GM21786 (cell line): ENCODE data around the gene RAB8A.
A peak's percentile ranks its signal among the peaks of the same experiment; 100 is the strongest.

Experiments used
- ATAC-seq: cut with Tn5 transposase; IDR thresholded peaks from one replicate; pipeline ENCODE4 v1.9.1; 2021; ENCODE audit not compliant: unreplicated experiment

The RAB8A gene

GRCh38 chr19:16136185-16136999, 24.7 kb downstream of the RAB8A start:
- ATAC-seq: no peak

GRCh38 chr19:16139752-16140151, 28.1 kb downstream of the RAB8A start:
- ATAC-seq: no peak

GRCh38 chr19:16141043-16141442, 29.4 kb downstream of the RAB8A start:
- ATAC-seq: no peak

- ATAC-seq: no peak
Measured at GRCh38 chr19:16142032-16142580, 30.4 kb downstream of the RAB8A start.

GRCh38 chr19:16143399-16144215, 31.9 kb downstream of the RAB8A start, which contains the start of gene HSH2D:
TSS of gene HSH2D (plus strand) at chr19:16143685. CDS start at chr19:16148751, 5,066 bp downstream.
- ATAC-seq: peak; percentile 62

GRCh38 chr19:16144216-16144581, 32.5 kb downstream of the RAB8A start:
- no peak for ATAC-seq

- no peak for ATAC-seq
Measured at GRCh38 chr19:16146112-16146511, 34.4 kb downstream of the RAB8A start.

- no peak for ATAC-seq
Measured at GRCh38 chr19:16148443-16149229, 36.9 kb downstream of the RAB8A start.

GRCh38 chr19:16153582-16154336, 42.1 kb downstream of the RAB8A start:
- ATAC-seq: no peak

- ATAC-seq: no peak
Measured at GRCh38 chr19:16154557-16154956, 42.9 kb downstream of the RAB8A start.

GRCh38 chr19:16155128-16155527, 43.4 kb downstream of the RAB8A start:
- no peak for ATAC-seq

- no peak for ATAC-seq
Measured at GRCh38 chr19:16156904-16157303, 45.2 kb downstream of the RAB8A start.

GRCh38 chr19:16157601-16158000, 45.9 kb downstream of the RAB8A start:
- ATAC-seq: no peak

GRCh38 chr19:16159655-16160054, 48.0 kb downstream of the RAB8A start:
- no peak for ATAC-seq

- no peak for ATAC-seq
Measured at GRCh38 chr19:16160445-16160942, 48.8 kb downstream of the RAB8A start.

- no peak for ATAC-seq
Measured at GRCh38 chr19:16160943-16161560, 49.4 kb downstream of the RAB8A start.

- no peak for ATAC-seq
Measured at GRCh38 chr19:16161840-16162239, 50.2 kb downstream of the RAB8A start.

- ATAC-seq: no peak
Measured at GRCh38 chr19:16164222-16164890, 52.7 kb downstream of the RAB8A start.

GRCh38 chr19:16166417-16166816, 54.7 kb downstream of the RAB8A start:
- no peak for ATAC-seq
